C4-2B (cell line): ENCODE measurements around the gene SHISA8.

Experiments
- H3K27ac ChIP-seq: fragments of 450-650 bp; 2 replicates; pipeline ENCODE4 v1.5.1; 2017
- CTCF ChIP-seq: fragments of 450-650 bp; conservative IDR thresholded peaks from 2 replicates; pipeline ENCODE4 v1.5.1; 2017; ENCODE audit warnings: mild to moderate bottlenecking
- ZFX ChIP-seq: fragments of 450-650 bp; IDR thresholded peaks from 2 replicates; pipeline ENCODE4 v1.6.1; 2017

Gene SHISA8

GRCh38 chr22:41939981-41940831 lies 25.3 kb upstream of the SHISA8 start:
- peak overlapping the region; percentile 56 for H3K27ac ChIP-seq

GRCh38 chr22:41936894-41937169 lies 22.0 kb upstream of the SHISA8 start:
- TF ChIP-seq CTCF (no peak), ZFX (no peak)
- H3K27ac ChIP-seq, result no peak overlapping the region

More at GRCh38 chr22:41939981-41940831, 25.3 kb upstream of the SHISA8 start:
- TF ChIP-seq CTCF (no peak), ZFX (no peak)

- no peak overlapping the region for H3K27ac ChIP-seq
- TF ChIP-seq ZFX, result no peak
Observed at GRCh38 chr22:41935509-41935908, 20.6 kb upstream of the SHISA8 start.

GRCh38 chr22:41935015-41935351 lies 20.1 kb upstream of the SHISA8 start:
- no peak overlapping the region for H3K27ac ChIP-seq
- TF ChIP-seq ZFX (no peak), CTCF (no peak)

- TF ChIP-seq ZFX (no peak), CTCF (no peak)
- no peak overlapping the region for H3K27ac ChIP-seq
Observed at GRCh38 chr22:41934284-41935014, 19.6 kb upstream of the SHISA8 start.

GRCh38 chr22:41933411-41934177 lies 18.7 kb upstream of the SHISA8 start:
- no peak overlapping the region for H3K27ac ChIP-seq
- TF ChIP-seq CTCF, result no peak
- no peak for TF ChIP-seq ZFX

- H3K27ac ChIP-seq, result no peak overlapping the region
Observed at GRCh38 chr22:41932353-41932752, 17.5 kb upstream of the SHISA8 start.

More at GRCh38 chr22:41932353-41932752, 17.5 kb upstream of the SHISA8 start:
- TF ChIP-seq ZFX, result no peak
- no peak for TF ChIP-seq CTCF
